GM18517 (cell line): ENCODE results near the gene ZBTB20.

ENCODE experiments used
- ATAC-seq: cut with Tn5 transposase; IDR thresholded peaks from one replicate; pipeline ENCODE4 v1.9.1; 2021; ENCODE audit warnings: mild to moderate bottlenecking, moderate library complexity; ENCODE audit not compliant: unreplicated experiment

The ZBTB20 gene

DNA sequence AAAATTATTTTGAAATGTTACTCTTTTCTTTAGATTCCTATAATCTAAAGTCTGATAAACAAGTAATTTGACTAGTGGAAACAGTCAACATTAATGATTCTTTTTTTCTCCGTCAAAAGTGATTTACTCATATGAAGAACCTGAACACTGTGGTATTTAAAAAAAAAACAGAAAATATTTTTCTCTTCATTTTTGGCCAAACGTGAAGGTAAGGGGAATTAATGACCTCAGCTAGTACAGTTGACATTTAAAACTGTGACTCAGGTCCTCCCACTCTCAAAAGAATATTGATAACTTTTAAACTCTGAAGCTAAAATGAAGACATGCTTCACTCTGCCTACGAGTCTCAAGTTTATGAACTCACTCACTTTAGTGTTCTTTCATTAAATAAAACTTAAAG is 818.7 kb downstream of the ZBTB20 start:
- no peak for ATAC-seq

GRCh38 chr3:114327665-114328064 is 819.4 kb downstream of the ZBTB20 start:
- ATAC-seq, result no peak

DNA sequence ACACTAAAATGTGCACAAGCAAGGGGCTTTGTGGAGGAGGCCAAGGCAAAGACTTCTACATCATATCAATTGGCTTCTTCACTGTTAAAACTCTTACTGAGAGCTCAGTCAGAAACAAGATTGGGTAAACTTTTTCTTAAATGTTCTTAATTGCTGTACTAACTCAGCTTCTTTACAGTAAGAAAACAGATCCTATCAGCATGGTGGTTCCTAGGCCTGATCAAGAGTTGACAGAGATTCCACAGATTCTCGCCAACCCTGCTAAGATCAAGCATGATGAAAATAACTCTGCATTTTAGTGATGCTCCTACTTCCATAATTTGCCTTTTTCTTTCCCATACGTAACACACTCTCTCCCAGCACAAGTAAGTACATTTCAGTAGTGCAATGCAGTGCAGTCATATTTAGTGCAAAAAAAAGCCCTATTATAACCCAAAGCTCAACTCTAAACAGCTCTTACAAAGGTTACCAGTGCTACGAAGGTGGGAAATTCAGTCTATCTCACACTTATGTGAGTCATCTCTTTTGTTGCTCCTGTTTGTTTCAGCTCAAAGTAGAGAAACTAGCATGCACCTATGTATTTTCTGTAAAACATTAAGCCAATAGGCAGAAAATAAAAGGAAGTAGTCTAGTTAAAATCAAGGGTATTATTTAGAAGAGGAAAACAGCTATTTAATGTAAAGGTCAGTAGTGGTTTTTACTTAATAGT is 823.4 kb downstream of the ZBTB20 start:
- peak; percentile 47 for ATAC-seq

DNA sequence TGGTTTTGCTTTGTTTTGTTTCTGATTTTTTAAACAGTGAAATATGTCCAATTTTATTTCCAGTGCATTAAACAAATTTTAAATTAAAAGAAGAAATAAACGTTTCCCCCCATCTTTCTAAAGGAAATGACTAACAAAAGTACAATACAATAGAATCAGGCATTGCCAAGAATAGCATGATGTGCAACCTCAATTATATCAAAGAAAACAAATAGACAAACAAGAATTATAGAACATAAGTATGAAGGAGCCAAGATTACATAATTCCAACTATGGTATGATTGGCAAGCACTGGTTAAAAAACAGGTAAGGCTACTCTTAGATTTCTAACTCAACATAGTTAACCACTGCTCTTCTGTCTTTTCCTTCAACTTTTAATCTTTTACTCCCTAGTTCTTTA is 826.8 kb downstream of the ZBTB20 start:
- no peak for ATAC-seq

- no peak for ATAC-seq
Observed at GRCh38 chr3:114319453-114319852, 827.6 kb downstream of the ZBTB20 start.

DNA sequence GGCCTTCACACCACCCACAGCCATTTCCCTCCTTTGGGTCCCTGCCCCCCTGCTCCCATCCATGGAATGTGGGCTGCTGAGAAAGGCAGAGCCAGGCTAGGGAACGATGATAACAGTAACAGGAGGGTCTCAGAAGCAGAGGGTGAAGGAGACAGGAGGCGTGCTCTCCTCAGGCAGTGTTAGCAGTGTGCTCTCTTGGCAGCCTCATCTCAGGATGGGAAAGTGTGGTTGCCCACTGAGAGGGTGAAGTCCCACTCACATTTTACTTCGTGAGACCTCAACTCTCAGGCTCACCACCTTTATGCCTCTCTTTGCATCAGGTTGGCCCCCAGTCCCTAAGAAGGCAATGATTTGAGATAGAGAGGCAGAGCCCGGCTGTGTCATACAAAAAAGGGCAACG is 828.8 kb downstream of the ZBTB20 start:
- ATAC-seq, result no peak

DNA sequence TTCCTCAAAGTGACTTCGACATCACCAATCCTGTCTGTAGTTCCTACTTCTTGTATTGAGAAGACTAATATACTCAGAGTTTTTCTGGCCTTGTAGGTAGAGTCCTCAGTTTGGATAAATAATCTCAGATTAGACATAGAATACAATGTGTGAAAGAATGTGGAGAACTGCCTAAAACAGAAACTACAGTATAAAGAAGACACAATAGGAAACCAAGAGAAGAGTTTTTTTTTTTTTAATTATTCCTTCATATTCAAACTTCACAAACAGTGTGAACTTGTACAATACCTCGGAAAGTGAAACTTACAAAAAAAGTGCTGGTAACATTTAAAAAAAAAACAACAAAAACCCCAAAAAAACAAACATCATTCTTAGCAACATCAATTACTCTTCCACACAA is 832.8 kb downstream of the ZBTB20 start:
- ATAC-seq, result no peak

DNA sequence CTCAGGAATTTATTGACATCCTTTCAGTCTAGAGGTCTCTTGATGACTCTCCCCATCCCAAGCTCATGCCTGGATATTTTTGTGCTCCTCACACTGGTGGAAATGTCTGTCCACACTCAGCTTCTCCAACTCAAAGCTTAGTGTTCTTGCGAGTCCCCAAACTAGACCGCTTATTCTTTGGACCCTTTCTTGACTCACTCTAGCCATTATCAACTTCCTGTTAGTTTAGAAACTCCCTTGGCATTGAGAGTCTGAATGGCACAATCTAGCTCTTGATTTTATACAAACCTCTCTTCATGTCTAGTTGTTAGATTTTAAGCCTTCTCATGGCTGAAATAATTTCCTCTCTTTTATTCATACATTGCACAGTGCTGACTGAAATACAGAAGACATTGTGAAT is 833.7 kb downstream of the ZBTB20 start:
- no peak for ATAC-seq

- no peak for ATAC-seq
Observed at GRCh38 chr3:114310695-114311094, 836.4 kb downstream of the ZBTB20 start.

GRCh38 chr3:114308830-114309229 is 838.3 kb downstream of the ZBTB20 start:
- no peak for ATAC-seq

GRCh38 chr3:114308377-114308776 is 838.7 kb downstream of the ZBTB20 start:
- ATAC-seq, result no peak

DNA sequence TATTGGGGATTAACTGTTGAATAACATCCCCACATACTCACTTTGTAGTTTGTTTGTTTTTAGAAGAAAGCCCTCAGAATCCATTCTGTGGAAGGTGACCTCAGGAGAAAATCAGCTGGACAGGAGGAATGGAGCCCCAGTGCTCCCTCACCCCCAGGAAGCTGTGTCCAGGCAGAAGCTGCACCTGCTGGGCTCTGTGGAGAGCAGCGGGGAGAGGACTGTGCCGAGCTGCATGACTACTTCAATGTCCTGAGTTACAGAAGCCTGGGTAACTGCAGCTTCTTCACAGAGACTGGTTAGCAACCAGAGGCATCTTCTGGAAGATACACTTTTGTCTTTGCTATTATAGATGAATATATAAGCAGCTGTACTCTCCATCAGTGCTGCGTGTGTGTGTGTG is 839.3 kb downstream of the ZBTB20 start:
- no peak for ATAC-seq

- no peak for ATAC-seq
Observed at GRCh38 chr3:114307222-114307830, 839.8 kb downstream of the ZBTB20 start.

DNA sequence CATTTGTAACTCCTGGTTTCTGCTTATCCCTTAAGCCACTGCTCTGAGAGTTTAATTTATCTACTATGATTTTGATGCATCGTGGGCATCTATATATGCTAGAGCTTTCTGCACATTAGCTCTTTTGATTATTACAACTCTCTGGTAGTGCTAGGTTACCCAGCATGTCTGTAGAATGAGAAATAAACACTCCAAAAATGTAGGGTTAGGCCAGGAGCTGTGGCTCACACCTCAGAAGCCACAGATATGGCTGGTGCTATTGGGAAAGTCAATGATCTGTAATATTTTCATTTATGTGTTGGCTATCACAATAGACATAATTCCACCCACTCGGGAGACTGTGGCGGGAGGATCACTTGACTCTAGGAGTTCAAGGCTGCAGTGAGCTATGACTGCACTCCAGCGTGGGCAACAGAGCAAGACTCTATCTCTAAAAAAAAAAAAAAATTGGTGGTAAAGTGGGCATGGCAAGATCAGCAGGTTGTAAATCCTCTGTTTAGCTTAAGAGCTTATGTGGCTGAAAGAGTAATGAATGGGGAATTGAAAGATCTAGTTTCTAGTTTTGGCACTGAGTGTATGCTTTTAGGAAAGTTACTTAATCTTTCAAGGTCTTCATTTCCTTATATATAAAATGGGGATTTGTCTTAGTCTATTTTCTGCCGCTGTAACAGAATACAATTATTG is 847.0 kb downstream of the ZBTB20 start:
- ATAC-seq, result no peak

DNA sequence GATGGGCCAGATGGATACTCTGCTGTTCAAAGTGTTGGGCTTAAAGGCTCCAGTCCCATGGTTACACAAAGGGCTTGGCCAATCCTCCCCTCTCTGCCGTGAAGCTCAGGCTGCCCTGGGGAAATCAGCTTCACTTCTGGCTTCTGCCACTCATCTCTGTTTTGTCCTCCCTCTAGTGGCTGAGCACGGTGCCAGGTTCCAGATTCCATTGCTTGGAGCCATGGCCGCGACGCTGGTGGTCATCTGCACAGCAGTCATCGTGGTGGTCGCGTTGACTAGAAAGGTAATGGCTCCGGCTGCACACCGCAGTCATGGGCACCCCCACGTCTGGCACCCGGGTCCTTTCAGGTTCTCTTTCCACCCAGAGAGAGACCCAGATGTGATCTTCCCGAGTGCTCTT is 847.7 kb downstream of the ZBTB20 start:
- ATAC-seq, result no peak

- ATAC-seq, result no peak
Observed at GRCh38 chr3:114295946-114296345, 851.1 kb downstream of the ZBTB20 start.

DNA sequence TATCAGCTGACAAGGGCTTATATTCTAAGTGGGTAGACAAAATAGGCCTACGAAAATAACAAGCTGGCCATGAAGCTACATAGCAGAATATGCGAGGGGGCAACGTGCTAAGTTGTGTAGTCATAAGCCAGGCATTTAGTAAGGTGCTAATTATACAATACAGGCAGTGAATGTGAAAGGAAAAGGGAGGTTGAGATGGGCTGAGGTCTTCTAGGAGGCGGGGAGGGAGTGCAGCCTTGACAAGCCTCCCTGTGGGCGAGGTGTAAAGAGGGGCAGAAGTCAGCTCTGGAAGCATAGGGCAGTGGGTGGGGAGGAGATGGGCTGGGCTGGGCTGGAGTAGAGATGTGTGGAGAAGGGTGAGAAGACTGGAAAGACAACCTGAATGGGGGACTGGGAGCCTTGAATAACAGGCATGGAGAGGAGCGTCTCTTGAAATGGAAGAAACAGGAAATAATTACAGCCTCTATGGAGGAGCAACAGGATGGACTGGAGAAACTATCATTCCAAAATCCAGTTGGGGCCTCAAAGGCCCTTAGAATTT is 852.1 kb downstream of the ZBTB20 start:
- ATAC-seq, result no peak

GRCh38 chr3:114293838-114294535 is 853.1 kb downstream of the ZBTB20 start, which contains the start of gene TIGIT:
TIGIT (plus strand) TSS chr3:114294028; CDS start chr3:114294062, 34 bp downstream.
- ATAC-seq, result no peak

DNA sequence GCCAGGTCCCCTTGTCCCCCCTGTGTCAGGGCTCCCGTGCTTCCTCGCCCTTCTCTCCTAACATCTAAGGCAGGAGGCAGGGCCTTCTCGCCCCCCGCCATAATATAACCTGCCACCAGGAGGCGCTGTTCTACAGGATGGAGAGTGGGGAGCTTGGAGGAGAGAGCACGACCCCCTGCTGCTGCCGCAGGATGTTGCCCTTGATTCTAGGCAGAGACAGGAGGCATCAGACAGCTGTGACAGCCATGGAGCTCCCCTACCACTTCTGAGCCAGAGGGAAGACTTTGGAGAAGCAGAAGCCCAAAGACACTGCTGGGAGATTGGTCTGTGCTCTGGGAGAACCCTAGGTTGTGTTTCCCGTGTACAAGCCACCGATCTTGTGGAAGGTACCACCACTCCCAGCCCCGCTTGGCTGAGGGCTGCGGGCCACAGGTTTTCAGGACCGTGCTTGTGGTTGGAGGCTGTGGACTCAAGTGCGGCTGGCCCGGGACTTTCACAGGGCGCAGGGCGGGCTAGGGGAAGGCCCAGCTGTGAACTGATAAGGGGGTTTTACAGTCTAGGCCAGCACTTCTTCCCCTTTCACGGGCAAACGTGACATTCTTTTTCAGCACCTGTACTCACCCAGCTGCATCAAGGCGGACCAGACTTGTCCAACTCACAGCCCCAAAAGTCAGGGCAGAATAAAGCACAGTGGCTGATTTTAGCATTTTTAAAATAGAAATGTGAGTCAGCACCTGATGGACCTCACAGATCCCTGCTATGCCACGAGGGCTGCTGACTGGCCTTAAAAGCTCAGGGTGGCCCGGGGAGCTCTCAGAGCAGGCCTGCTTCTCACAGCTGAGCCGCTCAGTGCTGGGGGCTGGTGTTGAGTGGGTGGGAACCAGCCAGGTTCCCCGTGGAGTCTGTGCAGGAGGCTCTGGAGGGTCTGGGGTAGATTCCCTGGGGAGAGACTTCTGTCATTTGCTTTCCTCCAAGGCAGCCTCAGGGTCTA is 855.9 kb downstream of the ZBTB20 start:
- ATAC-seq, result peak; percentile 89

DNA sequence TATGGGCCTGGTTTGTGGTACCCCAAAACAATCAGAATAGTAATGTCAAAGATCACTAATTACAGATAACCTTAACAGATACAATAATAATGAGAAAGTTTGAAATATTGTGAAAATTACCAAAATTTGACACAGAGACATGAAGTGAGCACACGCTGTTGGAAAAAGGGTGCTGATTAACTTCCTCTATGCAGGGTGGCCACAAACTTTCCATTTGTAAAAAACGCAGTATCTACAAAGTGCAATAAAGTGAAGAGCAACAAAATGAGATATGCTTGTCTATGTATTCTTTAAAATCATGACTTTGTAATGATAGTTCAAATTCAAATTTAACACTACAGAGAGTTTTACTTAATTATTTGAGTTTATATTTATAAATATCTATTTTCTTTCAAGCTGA is 860.8 kb downstream of the ZBTB20 start:
- no peak for ATAC-seq
